Mucosa of descending colon (tissue), 3 donors: ENCODE data around the gene NOVA2. TPM values are rescaled to one million over a fixed set of nuclear protein-coding genes. Genes with fewer than 3 reads are reported as not detected.

Source experiments
- ATAC-seq: fragments of 200-7000 bp; cut with Tn5 transposase; one replicate; pipeline ENCODE4 v1.9.1; 2020; ENCODE audit warnings: mild to moderate bottlenecking, moderate library complexity
- DNase-seq, 3 donors: peaks; one replicate each; pipeline ENCODE4 v3.0.0-alpha.2; 2020
- H3K36me3 ChIP-seq: fragments of 200-600 bp; one replicate; pipeline ENCODE4 v1.8.0; 2021; ENCODE audit warnings: low read depth, mild to moderate bottlenecking
- H3K4me1 ChIP-seq: fragments of 200-600 bp; one replicate; pipeline ENCODE4 v1.8.0; 2021; ENCODE audit warnings: low read depth, mild to moderate bottlenecking
- H3K4me3 ChIP-seq: fragments of 200-600 bp; one replicate; pipeline ENCODE4 v1.8.0; 2021; ENCODE audit warnings: mild to moderate bottlenecking
- H3K9me3 ChIP-seq: fragments of 200-600 bp; one replicate; pipeline ENCODE4 v1.8.0; 2021; ENCODE audit warnings: mild to moderate bottlenecking
- intact Hi-C, 2 donors: fragments of 100-400 bp; cut with DNase I in 1 of 2; cut with micrococcal nuclease in 1 of 2; formaldehyde crosslinking; loops; one replicate each; pipeline versions ENCODE4 v1.11.0 to v1.11.1; 2022; cut with DNase I, micrococcal nuclease
- total RNA-seq, 3 donors: library from RNA; stranded (reverse); fragmentation: NEBNext Ultra II Directional in 2 of 3; extraction: Animal tissue kit (Norgen Biotek cat#: 25700) in 2 of 3; gene quantifications; one replicate each; pipeline versions ENCODE4 v1.2.1 to v1.2.4, GENCODE V29; 2021 to 2023
- TF ChIP-seq, protein P1 (sequence below): fragments of 200-600 bp; IDR thresholded peaks from one replicate; pipeline ENCODE4 v1.8.0; 2022; ENCODE audit warnings: antibody characterized with exemption, mild to moderate bottlenecking
- donor health status: DM: no; HTN: no; CAD: no; lungs with moderate emphysema.
- donor health status: DM: no; HTN: no; CAD: no.
- donor health status: DM: no; HTN: yes; CAD: no.

The NOVA2 gene
- total RNA-seq, 3 donors from 2014 or later: 0.55 to 3.0 (median 1.3) TPM

DNA sequence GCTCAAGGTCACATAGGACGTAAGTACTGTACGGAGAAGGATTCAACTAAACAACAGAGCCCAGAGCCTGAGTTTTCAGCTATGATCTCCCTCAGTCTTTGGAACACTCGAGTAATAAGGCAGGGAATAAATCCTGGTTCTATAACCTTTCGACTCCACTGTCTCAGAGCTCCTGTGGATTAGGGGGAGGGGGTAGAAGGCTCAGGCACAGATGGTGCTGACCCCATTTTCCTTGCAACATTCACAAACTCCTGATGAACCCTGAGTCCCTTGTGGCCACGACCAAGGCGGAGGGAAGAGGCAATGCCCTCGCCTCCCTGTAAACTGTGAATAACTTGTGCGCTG is 21.4 kb downstream of the NOVA2 start:
- DNase-seq (no peak), ATAC-seq (no peak)
- TF ChIP-seq, protein P1, sequence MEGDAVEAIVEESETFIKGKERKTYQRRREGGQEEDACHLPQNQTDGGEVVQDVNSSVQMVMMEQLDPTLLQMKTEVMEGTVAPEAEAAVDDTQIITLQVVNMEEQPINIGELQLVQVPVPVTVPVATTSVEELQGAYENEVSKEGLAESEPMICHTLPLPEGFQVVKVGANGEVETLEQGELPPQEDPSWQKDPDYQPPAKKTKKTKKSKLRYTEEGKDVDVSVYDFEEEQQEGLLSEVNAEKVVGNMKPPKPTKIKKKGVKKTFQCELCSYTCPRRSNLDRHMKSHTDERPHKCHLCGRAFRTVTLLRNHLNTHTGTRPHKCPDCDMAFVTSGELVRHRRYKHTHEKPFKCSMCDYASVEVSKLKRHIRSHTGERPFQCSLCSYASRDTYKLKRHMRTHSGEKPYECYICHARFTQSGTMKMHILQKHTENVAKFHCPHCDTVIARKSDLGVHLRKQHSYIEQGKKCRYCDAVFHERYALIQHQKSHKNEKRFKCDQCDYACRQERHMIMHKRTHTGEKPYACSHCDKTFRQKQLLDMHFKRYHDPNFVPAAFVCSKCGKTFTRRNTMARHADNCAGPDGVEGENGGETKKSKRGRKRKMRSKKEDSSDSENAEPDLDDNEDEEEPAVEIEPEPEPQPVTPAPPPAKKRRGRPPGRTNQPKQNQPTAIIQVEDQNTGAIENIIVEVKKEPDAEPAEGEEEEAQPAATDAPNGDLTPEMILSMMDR: no peak
- Histone ChIP-seq H3K4me1 (peaks cover 5% of the 10 kb centered on the region), H3K36me3 (no peaks in the 10 kb centered on the region), H3K4me3 (no peak overlapping the region), H3K9me3 (no peaks in the 10 kb centered on the region)
- intact Hi-C loops: no loop called here

DNA sequence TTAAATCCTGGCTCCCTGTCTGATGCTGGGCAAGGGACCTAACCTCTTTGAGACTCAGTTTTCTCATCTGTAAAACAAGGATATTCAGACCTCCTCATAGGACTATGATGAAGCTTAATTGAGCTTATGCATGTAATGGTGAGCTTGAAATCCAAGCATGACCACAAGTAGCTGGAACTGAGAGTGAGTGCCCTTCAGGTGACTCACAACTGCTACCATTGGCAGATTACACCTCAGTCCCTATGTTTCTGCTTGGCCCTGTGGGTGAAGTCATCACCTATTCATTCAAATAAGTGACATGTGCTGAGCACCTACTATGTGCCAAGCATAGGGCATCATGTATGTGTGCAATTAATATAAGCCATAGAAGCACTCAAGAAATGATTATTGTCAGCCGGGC is 25.7 kb downstream of the NOVA2 start:
- ATAC-seq (no peak), DNase-seq (no peak)
- peaks cover 3% of the 10 kb centered on the region for H3K4me1 ChIP-seq
- no peaks in the 10 kb centered on the region for H3K9me3 ChIP-seq
- H3K36me3 ChIP-seq: no peaks in the 10 kb centered on the region
- intact Hi-C loops: no loop called here
- TF ChIP-seq, protein P1: no peak
- no peak overlapping the region for H3K4me3 ChIP-seq

DNA sequence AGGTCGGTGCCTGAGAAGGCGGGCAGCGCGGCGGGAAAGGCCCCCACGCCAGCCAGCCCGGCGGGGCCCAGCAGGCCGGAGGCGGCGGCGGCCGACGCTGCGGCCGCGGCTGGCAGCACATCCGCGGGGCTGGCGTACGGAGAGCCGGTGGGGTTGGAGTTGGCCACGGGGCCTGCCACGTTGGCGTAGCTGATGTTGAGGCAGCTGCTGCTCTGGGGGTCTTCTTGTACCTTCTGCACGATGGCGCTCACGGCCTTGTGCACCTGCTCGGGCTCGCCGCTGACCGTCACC is 33.2 kb downstream of the NOVA2 start:
- H3K4me3 ChIP-seq: no peak overlapping the region
- intact Hi-C loops: no loop called here
- no peak for ATAC-seq

DNA sequence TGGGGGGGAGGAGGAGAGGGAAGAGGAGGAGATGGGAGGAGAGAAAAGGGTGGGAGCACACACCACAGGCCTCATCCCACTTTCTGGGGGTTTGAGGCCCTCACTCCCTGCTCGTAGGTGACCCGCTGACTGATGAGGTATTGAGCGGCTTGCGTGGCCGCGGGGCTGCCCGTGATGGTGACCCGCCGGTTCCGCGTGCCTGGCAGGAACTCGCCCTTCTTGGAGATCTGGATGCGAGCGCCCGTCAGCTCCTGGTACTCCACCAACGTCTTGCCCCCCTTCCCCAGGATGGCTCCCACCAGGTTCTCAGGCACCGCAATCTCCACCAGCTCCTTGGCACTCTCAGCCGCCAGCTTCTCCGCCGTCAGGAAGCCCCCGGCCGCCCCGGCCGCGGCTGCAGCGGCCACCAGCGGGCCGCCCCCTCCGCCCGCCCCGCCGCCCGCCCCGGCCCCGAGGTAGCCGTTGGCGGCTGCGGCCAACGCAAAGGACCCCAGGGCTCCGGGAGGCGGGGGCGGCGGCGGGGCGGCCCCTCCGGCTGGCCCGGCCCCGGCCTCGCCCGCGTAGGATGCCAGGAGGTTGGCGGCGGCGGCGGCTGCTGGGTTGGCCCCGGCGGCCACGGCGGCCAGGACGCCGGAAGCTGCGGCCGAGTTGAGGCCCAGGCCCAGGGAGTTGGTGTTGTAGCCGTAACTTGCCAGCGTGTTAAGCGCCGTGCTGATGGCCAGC is 33.7 kb downstream of the NOVA2 start:
- intact Hi-C loops: no loop called here
- DNase-seq (peak in 1 of 3 donors; percentile 21), ATAC-seq (no peak)
- H3K9me3 ChIP-seq: no peaks in the 10 kb centered on the region
- H3K4me3 ChIP-seq: no peak overlapping the region
- no peaks in the 10 kb centered on the region for H3K36me3 ChIP-seq
- TF ChIP-seq, protein P1: no peak
- no peaks in the 10 kb centered on the region for H3K4me1 ChIP-seq

More for the DNA sequence above, 33.2 kb downstream of the NOVA2 start:
- DNase-seq: peak in 1 of 3 donors; percentile 38
- TF ChIP-seq, protein P1: no peak
- H3K4me1 ChIP-seq: no peaks in the 10 kb centered on the region
- no peaks in the 10 kb centered on the region for H3K36me3 ChIP-seq
- no peaks in the 10 kb centered on the region for H3K9me3 ChIP-seq

DNA sequence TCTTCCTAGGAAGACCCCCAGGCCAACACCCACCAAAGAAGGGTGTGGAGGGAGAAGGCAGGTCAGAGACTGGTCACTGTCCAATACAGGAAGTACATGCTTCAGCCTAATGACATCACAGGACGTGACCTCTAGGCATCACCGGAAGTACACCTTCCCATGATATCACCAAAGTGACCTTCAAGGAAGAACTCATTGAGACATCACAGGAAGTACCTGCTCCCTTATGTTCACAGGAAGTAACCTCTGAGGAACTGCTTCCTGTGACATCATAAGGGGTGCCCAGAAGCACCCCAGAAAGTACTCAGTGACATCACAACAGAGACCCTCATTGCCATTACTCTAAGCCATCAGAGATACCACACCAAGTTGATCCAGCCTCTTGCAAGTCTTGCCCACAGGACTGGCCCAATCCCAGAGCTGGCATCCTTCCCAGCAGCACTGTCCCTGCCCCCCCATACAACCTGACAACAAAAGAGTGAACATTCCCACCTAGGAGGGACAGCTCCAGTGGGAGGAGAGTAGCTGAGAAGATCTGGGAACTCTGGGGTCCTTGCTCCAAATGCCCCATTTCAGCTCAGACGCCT is 34.8 kb downstream of the NOVA2 start:
- intact Hi-C loops: no loop called here
- DNase-seq: peak in 1 of 3 donors; percentile 5
- TF ChIP-seq, protein P1: no peak
- Histone ChIP-seq H3K4me3 (no peak overlapping the region), H3K36me3 (no peaks in the 10 kb centered on the region), H3K9me3 (no peaks in the 10 kb centered on the region), H3K4me1 (no peaks in the 10 kb centered on the region)
- ATAC-seq: no peak
